GM19463 (cell line): Measurements from ENCODE around the gene SLC25A12.
"Not testable (repeated sequence)": the region's sequence is repeated elsewhere in the genome, so short reads cannot be mapped to it uniquely, and the experiment has no call there.

Experiments used
- ATAC-seq: cut with Tn5 transposase; IDR thresholded peaks from one replicate; pipeline ENCODE4 v1.9.1; 2021; ENCODE audit warnings: mild to moderate bottlenecking, moderate library complexity; ENCODE audit not compliant: unreplicated experiment

SLC25A12 gene, protein sequence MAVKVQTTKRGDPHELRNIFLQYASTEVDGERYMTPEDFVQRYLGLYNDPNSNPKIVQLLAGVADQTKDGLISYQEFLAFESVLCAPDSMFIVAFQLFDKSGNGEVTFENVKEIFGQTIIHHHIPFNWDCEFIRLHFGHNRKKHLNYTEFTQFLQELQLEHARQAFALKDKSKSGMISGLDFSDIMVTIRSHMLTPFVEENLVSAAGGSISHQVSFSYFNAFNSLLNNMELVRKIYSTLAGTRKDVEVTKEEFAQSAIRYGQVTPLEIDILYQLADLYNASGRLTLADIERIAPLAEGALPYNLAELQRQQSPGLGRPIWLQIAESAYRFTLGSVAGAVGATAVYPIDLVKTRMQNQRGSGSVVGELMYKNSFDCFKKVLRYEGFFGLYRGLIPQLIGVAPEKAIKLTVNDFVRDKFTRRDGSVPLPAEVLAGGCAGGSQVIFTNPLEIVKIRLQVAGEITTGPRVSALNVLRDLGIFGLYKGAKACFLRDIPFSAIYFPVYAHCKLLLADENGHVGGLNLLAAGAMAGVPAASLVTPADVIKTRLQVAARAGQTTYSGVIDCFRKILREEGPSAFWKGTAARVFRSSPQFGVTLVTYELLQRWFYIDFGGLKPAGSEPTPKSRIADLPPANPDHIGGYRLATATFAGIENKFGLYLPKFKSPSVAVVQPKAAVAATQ

DNA sequence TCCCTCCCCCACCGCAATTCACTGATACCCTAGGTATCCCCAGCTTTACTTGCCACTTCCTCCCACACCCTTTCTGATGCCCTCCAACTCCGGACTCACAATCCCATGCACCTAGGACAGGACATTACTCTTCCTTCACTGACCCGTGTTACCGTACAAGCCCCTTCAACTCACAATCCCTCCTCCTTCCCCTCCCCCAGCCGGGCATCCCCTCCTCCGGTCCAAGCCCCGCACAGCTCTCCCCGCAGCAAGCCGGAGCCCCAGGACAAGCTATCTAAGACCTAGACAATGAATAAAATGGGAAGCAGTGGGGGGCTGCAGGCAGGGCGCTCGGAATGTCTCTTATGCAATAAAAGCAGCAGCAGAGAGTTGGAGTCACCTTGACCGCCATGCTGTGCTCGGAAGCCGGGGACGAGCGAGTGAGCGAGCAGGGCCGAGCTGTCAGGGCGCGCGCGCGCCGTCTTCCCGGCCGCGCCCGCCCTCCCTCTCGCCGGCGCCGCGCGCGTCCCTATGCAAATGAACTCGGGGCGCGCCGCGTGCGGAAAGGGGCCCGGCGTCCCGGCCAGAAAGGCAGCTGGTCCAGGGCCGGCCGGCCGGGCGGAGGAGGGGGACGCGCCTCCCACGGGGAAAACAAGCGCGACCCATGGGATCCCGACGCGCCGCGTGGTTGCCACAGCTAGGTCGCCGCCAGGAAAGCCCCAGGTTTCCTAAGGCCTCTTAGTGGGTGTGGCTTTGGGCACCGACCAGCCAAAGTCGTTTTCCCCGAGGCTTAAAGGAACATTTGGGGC is at the start of gene SLC25A12:
Gene SLC25A12, minus strand, starts transcription at position 421 of the 788 bp plus-strand sequence. Its CDS starts 30 bp downstream, at position 391.
- ATAC-seq, result peak; percentile 93

DNA sequence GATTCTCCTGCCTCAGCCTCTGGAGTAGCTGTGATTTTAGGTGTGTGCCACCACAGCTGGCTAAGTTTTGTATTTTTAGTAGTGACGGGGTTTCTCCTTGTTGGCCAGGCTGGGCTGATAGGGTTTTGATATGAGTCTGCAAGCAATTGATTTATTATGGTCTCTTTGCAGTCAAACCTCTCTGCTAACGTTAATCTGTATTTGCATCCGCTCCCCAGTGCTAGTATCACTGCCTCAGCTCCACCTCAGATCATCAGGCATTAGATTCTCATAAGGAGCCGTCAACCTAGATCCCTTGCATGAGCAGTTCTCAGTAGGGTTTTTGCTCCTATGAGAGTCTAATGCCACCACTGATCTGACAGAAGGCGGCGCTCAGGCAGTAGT is 47.3 kb upstream of the SLC25A12 start:
- no peak for ATAC-seq

DNA sequence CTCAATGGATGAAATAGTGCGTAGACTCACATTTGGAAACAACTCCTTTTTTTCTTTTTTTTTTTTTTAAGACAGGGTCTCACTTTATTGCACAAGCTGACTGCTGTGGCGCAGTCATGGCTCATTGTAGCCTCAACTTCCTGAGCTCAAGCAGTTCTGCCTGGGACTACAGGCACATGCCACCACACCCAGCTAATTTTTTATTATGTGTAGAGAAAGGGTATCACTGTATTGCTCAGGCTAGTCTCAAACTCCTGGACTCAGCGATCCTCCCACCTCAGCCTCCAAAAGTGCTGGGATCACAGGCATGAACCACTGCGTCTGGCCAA is 45.7 kb upstream of the SLC25A12 start:
- ATAC-seq, result no peak

DNA sequence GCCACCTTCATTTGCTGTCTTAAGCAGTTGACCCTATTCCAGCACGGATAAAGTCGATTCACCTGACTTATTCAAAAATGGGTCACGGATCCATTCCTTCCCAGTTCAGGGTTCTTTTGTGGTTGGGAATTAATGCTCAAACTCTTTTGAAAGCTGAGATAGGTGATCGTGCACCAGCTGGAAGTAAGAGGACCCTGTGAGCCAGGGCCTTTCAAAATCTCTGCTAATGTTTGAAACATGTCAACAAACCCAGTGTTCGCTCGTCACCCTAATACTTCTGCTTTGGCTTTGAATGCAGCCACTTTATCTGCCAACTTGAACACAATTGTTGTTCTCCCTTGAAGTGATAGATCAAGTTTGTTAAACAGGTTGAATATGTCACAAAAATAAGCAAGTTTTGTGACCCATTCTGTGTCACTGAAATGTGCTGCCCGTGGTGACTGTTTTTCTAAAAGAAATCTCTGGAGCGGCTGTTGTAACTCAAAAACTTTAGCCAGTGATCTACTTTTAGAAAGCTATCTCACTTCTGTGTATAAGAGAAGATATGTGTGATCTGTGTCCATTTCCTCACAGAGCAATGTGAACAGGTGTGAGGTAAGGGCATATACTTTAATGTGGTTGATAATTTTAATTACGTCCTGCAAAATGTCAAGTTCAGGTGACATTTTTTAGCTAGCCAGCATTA is 45.2 kb upstream of the SLC25A12 start:
- no peak for ATAC-seq

DNA sequence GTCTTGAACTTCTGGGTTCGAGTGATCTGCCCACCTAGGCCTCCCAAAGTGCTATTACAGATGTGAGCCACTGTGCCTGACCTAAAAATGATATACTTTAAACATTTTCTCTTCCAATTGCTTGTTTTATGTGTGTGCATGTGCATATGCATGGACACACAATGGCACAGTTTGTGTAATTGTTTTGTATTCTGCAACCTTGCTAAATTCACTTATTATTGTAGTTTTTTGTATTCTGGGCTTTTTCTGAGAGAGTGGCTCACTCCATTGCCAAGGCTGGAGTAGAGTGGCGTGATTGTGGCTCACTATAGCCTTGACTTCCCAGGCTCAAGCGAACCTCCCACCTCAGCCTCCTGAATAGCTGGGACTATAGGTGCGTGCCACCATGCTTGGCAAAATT is 36.3 kb upstream of the SLC25A12 start:
- no peak for ATAC-seq

DNA sequence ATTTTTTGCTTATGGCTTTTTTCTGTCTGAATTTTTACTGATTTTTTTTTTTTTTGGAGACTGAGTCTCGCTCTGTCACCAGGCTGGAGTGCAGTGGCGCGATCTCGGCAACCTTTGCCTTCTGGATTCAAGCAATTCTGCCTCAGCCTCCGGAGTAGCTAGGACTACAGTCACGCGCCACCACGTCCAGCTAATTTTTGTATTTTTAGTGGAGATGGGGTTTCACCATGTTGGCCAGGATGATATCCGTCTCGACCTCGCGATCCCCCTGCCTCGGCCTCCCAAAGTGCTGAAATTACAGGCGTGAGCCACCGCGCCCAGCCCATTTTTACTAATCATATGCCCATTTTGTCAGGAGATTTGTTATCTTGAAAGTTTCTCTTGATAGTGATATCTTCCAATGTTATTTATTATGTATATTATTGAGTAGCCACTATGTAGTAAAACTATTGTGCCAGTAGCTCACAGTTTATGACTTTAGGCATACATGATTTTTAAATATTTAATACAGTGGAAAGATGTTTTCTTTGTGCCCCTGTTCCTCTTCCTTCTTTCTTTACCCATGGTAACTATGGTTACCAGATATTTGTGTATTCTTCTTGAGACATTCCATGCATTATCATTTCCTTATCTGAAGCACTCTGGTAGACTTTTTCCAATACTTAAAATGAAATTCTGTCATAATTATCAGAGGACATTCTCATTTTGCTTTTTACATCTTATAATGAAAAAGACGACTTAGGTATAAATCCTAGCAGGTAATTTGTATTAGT is 30.3 kb upstream of the SLC25A12 start:
- ATAC-seq, result no peak

DNA sequence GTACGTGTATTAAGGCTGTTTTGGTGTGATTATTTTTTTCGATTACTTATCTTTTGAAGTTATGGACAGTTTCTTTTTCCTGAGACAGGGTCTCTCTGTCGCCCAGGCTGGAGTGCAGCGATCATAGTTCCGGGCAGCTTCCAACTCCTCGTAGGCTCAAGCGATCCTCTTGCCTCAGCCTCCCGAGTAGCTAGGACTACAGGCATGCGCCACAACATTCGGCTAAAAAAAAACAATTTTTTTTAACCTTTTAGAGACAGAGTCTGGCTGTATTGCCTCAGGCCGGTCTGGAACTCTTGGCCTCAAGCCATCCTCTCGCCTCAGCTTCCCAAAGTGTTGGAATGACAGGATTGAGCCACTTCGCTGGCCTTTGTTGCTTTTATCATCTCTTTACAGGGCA is 29.2 kb upstream of the SLC25A12 start:
- ATAC-seq, result no peak

DNA sequence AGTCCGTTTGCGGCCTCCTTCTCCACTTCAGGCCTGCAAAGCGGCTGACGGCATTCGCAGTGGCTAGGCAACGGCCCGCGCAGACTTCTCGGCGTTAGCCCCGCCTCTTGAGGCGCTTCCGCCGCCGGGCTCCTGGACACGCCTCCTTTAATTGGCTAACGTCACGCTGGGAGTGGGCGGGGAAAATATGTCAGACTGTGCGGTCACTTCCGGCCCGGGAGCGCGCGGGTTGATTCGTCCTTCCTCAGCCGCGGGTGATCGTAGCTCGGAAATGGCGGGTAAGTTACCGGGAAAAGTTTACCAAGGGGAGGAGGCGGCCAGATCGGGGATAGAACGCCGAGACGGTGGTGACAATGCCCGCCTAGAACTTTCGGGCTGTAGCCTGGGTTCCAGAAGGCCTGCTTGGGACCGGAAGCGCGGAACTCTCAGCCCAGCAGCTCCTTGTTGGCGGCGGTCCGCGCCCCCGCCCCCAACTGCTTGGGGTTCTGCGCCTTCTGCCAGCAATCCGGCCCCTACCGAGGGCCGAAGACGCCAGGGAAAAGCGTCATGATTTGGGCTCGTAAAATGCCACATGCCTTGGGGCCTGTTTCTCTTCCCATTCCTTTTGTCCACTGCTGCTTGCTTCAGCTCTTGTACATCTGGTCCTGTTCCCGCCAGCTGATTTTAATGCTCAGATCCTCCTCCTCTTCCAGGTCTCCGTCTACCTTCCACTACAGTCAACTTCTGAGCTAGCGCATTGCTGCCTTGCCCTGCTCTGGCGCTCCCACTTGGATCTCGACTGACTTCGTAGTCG is 28.4 kb upstream of the SLC25A12 start, which contains the start of gene HAT1:
Gene HAT1, plus strand, starts transcription at position 232 of the 793 bp plus-strand sequence. Its CDS starts 40 bp downstream, at position 272.
- ATAC-seq, result peak; percentile 97

DNA sequence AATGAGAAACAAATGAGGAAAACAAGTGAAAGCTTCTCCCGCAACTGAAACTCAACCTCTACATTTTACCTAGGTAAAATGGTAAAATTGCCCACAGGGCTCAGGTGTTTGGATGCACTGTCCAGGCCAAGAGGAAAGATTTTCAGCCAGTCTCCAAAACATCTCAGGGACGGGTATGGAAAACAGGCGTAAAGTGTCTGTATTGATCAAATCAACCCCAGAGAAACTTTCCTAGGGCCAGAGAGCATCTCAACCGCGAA is 27.9 kb upstream of the SLC25A12 start:
- ATAC-seq, result no peak

DNA sequence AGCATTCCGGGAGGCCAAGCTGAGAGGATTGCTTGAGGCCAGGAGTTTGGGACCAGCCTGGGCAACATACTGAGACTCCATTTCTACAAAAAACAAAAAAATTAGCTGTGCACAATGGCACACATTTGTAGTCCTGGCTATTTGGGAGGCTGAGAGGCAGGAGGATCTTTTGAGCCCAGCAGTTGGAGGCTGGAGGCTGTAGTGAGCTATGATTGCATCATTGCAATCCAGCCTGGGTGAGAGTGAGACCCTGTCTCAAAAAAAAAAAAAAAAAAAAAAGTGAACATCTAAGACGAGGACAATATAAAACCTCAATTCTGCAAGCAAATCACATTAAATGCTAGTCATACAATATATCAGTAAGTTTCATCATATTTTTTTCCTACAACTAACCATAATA is 25.4 kb upstream of the SLC25A12 start:
- no peak for ATAC-seq

DNA sequence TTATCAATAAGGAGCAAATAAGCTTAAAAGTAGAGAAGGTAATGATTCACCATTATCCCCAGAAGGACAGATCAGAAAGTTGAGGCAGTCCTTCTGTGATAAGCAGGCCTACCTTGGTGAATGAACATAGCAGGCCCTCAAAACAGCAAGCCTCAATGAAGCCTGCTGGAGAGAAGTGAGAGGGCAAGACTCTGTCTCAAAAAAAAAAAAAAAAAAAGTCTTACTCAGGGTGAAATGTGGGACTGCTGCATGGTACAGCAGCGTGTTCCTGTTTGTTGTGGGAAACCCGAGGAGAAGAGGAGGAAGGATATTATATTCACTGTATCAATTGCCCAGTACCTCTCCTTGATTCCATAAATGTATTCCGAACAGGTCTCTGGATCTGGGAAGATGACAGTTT is 19.5 kb upstream of the SLC25A12 start:
- ATAC-seq, result no peak

DNA sequence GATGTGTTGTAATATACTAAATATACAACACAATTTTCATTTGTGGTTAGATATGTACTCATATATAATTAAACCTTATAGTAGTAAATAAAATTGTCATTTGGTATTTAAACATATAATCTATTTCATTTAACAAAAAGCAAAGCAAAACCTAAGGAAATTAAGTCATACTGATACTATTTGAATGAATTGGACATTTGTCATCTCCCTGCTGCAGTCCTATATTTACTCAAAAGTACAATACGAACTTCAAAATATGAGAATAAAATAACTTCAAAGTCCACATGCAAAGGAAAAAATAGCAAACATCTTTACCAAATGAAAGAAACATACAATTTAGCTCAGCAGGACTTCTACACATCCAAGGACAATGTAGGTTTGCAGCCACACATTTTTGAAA is 16.4 kb upstream of the SLC25A12 start:
- ATAC-seq, result no peak

DNA sequence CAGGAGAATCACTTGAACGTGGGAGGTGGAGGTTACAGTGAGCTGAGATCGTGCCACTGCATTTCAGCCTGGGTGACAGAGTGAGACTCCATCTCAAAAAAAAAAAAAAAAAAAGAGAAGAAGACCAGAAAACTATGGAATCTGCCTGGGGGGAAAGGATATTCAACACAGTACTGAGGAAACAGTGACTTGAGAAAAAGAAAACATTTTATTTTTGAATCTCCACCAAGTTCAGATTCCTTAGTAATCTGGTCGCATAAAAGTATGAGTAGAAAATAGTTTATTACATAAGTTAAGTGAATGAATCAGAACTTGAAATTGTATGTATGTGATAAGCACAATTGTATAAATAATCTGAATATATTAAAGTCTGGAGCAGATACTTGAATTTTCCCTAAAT is 15.2 kb upstream of the SLC25A12 start:
- ATAC-seq, result no peak

DNA sequence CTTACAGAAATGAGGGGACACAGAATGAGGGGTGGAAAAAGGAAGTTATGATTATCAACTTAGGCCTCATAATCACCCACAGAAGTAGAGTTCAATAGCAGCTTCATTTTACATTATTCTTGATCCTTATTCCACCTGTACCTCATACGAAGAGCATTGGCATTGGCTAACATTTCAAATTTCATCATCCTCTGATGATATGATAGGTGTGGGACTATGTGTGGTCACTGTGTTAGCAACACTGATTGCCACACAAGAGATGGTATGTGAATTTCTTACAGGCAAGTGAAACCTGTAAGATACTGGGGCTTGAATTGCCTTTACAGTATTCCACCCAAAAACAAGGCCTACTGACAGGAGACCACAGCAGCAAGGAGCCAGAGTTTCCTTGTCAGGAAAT is 14.2 kb upstream of the SLC25A12 start:
- ATAC-seq, result no peak

DNA sequence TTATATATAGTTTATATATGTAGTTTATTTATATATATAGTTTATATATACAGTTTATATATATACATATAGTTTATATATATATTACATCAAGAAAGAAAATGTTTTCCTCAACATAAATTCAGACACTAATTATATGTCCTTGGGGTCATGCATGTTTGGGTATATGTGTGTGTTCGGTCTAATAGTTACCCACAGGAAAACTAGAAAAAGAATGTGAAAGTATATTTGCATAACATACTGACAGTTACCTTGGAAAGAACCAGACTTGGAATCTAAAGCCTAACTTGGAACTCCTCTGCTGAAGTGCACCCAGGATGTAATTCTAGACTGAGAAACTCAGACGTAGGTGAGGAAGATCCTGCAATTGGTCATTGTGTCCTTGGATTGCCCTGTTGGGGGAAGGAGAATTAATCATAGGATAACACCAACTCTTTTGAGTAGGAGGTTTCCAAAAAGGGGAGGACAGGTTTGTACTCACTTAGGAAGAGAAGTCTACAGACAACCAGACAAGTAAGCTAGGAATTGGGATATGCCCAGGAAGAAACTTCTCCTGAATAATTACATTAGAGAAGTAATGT is 8.9 kb upstream of the SLC25A12 start:
- no peak for ATAC-seq

DNA sequence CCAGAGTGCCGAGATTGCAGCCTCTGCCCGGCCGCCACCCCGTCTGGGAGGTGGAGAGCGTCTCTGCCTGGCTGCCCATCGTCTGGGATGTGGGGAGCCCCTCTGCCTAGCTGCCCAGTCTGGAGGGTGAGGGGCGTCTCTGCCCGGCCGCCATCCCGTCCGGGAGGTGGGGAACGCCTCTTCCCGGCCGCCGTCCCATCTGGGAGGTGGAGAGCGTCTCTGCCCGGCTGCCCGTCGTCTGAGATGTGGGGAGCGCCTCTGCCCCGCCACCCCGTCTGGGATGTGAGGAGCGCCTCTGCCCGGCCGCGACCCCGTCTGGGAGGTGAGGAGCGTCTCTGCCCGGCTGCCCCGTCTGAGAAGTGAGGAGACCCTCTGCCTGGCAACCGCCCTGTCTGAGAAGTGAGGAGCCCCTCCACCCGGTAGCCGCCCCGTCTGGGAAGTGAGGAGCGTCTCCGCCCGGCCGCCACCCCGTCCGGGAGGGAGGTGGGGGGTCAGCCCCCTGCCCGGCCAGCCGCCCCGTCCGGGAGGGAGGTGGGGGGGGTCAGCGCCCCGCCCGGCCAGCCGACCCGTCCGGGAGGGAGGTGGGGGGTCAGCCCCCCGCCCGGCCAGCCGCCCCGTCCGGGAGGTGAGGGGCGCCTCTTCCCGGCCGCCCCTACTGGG is 5.7 kb upstream of the SLC25A12 start:
- ATAC-seq, result not testable (repeated sequence)

DNA sequence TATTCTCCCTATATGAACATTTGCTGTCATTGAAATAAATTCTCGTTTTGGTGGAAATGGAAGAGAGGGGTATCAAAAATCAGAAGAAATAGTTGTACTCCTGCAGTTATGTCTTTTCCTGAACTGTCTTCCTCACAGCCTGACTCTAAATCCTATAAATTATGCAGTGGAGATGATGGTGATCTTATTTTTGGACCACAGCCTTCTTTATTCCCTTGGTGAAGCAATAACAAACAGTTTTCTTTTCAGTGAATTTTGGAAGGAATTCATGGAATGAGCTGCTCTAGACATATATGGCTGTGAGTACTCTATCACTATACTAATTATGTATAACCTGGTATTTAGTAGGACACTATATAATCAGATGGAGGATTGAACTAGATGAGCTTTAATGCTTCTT is 1.7 kb upstream of the SLC25A12 start:
- no peak for ATAC-seq

DNA sequence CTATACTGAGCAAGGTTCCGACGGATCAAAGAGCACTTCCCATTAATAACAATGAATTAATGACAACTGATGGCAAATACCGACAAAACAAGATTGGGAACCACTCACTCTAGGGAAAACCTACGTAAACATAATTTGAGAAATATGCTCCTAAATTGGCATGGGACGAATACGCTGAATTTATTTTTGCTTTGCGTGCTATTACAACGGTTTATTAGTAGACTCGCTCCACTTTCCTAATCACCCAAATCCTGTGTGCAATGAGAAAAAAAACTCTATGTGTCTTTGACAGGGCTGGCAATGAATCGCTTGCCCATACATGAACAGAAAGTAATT is 536 bp upstream of the SLC25A12 start:
- no peak for ATAC-seq

DNA sequence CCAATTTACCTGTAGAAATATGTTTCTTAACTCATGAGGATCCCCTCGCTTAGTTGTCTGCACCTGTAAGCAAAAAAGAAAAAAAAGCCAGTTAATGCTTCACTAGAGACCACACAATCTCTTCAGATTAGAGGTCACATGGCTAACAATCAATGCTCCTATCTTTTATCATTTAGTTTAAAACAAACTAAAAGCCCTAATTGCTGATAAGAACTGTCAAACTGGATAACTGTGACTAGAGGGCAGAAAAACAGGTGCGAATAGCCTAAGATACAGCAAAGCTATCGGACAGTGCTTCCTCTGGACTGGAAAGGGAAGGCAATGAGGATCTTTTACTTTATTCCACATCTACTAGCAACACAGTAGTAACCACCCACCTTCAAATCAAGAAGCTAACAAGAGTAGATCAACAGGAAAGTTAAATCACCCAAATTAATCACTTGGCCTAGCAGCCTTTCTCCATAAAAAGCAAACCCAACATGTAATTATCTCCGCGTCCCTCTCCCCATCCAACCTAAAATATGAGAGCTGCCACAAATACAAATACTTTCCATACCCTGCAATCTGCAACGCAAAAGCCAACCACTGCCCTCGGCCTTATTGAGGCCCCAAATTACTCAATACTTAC is 734 bp downstream of the SLC25A12 start:
- no peak for ATAC-seq
